G401.6 (cell line): Measurements from ENCODE around the gene CARD19.

Experiments
- FAIRE-seq: peaks from 2 replicates; lab custom pipeline; 2012; peaks lifted over from hg19 to GRCh38; lab: Jason Lieb, UNC

Gene CARD19

GRCh38 chr9:93064392-93065134 is 31.5 kb upstream of the CARD19 start:
- no peak for FAIRE-seq

GRCh38 chr9:93065135-93065720 is 30.8 kb upstream of the CARD19 start:
- FAIRE-seq: no peak

GRCh38 chr9:93066978-93067603 is 28.9 kb upstream of the CARD19 start:
- FAIRE-seq: no peak

GRCh38 chr9:93068956-93069355 is 27.1 kb upstream of the CARD19 start:
- FAIRE-seq: no peak

- FAIRE-seq: no peak
These were observed 24.6 kb upstream of the CARD19 start for GRCh38 chr9:93071464-93071863.

- no peak for FAIRE-seq
These were observed 23.6 kb upstream of the CARD19 start for GRCh38 chr9:93072383-93072795.

GRCh38 chr9:93076101-93076791 is 19.8 kb upstream of the CARD19 start:
- no peak for FAIRE-seq

- FAIRE-seq: no peak
These were observed 19.3 kb upstream of the CARD19 start for GRCh38 chr9:93076792-93077128.

GRCh38 chr9:93077367-93077766 is 18.6 kb upstream of the CARD19 start:
- FAIRE-seq: no peak

GRCh38 chr9:93077811-93078210 is 18.2 kb upstream of the CARD19 start:
- no peak for FAIRE-seq

GRCh38 chr9:93079371-93079770 is 16.6 kb upstream of the CARD19 start:
- FAIRE-seq: no peak

GRCh38 chr9:93080406-93080805 is 15.6 kb upstream of the CARD19 start:
- no peak for FAIRE-seq

- no peak for FAIRE-seq
These were observed 14.9 kb upstream of the CARD19 start for GRCh38 chr9:93081081-93081529.

GRCh38 chr9:93081931-93082330 is 14.1 kb upstream of the CARD19 start:
- no peak for FAIRE-seq

- no peak for FAIRE-seq
These were observed 13.1 kb upstream of the CARD19 start for GRCh38 chr9:93082841-93083411.

- FAIRE-seq: no peak
These were observed 12.2 kb upstream of the CARD19 start for GRCh38 chr9:93083592-93084470.

- no peak for FAIRE-seq
These were observed 11.5 kb upstream of the CARD19 start for GRCh38 chr9:93084471-93084881.

GRCh38 chr9:93085676-93086075 is 10.3 kb upstream of the CARD19 start:
- FAIRE-seq: no peak

GRCh38 chr9:93086447-93087224 is 9.4 kb upstream of the CARD19 start:
- no peak for FAIRE-seq

GRCh38 chr9:93087971-93088655 is 7.9 kb upstream of the CARD19 start:
- no peak for FAIRE-seq
